NT2/D1 (cell line): ENCODE results near the gene SMIM29.
"Not testable (repeated sequence)": the region's sequence is repeated elsewhere in the genome, so short reads cannot be mapped to it uniquely, and the experiment has no call there.

Experiments
- DNase-seq: peaks from one replicate; pipeline ENCODE4 v3.0.0-alpha.2; 2011; ENCODE audit warnings: low read depth, low spot score
- H3K27me3 ChIP-seq: 2 replicates; pipeline ENCODE4 v1.6.0; 2011; ENCODE audit warnings: mild to moderate bottlenecking; ENCODE audit not compliant: insufficient read length, insufficient read depth
- H3K36me3 ChIP-seq: 2 replicates; pipeline ENCODE4 v1.6.1; 2011; ENCODE audit warnings: mild to moderate bottlenecking, low read length, mixed read lengths; ENCODE audit not compliant: insufficient read depth, insufficient read length
- H3K4me1 ChIP-seq: 2 replicates; pipeline ENCODE4 v1.5.1; 2011; ENCODE audit not compliant: insufficient read depth, insufficient read length
- H3K4me3 ChIP-seq: 2 replicates; pipeline ENCODE4 v1.5.1; 2011; ENCODE audit warnings: low read depth; ENCODE audit not compliant: insufficient read length
- H3K9ac ChIP-seq: 2 replicates; pipeline ENCODE4 v1.6.0; 2011; ENCODE audit warnings: low read depth; ENCODE audit not compliant: insufficient read length
- H3K9me3 ChIP-seq: 2 replicates; pipeline ENCODE4 v1.5.1; 2011; ENCODE audit warnings: mild to moderate bottlenecking, low read length; ENCODE audit not compliant: insufficient read depth
- SUZ12 ChIP-seq: IDR thresholded peaks from 2 replicates; pipeline ENCODE4 v1.6.1; 2011; ENCODE audit not compliant: insufficient read length, insufficient read depth; ENCODE audit errors: extremely low read depth
- YY1 ChIP-seq: IDR thresholded peaks from 2 replicates; pipeline ENCODE4 v1.6.1; 2011; ENCODE audit not compliant: insufficient read length, insufficient read depth
- ZNF274 ChIP-seq: IDR thresholded peaks from 2 replicates; pipeline ENCODE4 v1.6.1; 2011; ENCODE audit warnings: mild to moderate bottlenecking, low read depth, low read length

SMIM29 gene

GRCh38 chr6:34247481-34248197 is 1.2 kb downstream of the SMIM29 start:
- H3K27me3 ChIP-seq = no peaks in the 10 kb centered on the region
- no peak overlapping the region for H3K9ac ChIP-seq
- no peaks in the 10 kb centered on the region for H3K9me3 ChIP-seq
- H3K4me1 ChIP-seq = peaks cover 10% of the 10 kb centered on the region
- TF ChIP-seq YY1 (no peak), ZNF274 (no peak), SUZ12 (no peak)
- DNase-seq = no peak
- peaks cover 19% of the 10 kb centered on the region for H3K36me3 ChIP-seq
- peak overlapping the region; percentile 79 for H3K4me3 ChIP-seq

- Histone ChIP-seq H3K9ac (peak overlapping the region; percentile 5), H3K4me1 (peaks cover 10% of the 10 kb centered on the region), H3K27me3 (no peaks in the 10 kb centered on the region), H3K4me3 (no peak overlapping the region), H3K36me3 (peaks cover 28% of the 10 kb centered on the region), H3K9me3 (no peaks in the 10 kb centered on the region)
- DNase-seq = no peak
- TF ChIP-seq YY1 = no peak
- TF ChIP-seq SUZ12 = no peak
- no peak for TF ChIP-seq ZNF274
Observed at GRCh38 chr6:34246563-34247391, 2.0 kb downstream of the SMIM29 start.

GRCh38 chr6:34246249-34246562 is 2.6 kb downstream of the SMIM29 start:
- Histone ChIP-seq H3K4me1 (peaks cover 16% of the 10 kb centered on the region), H3K9ac (no peak overlapping the region), H3K4me3 (no peak overlapping the region), H3K9me3 (no peaks in the 10 kb centered on the region), H3K36me3 (peaks cover 34% of the 10 kb centered on the region), H3K27me3 (no peaks in the 10 kb centered on the region)
- no peak for TF ChIP-seq ZNF274
- no peak for TF ChIP-seq SUZ12
- no peak for TF ChIP-seq YY1
- DNase-seq = no peak

GRCh38 chr6:34245761-34246140 is 3.1 kb downstream of the SMIM29 start:
- not testable (repeated sequence) for H3K9ac ChIP-seq, H3K4me3 ChIP-seq, DNase-seq, H3K27me3 ChIP-seq, H3K9me3 ChIP-seq
- H3K4me1 ChIP-seq = peaks cover 17% of the 10 kb centered on the region
- peaks cover 38% of the 10 kb centered on the region for H3K36me3 ChIP-seq

- H3K9me3 ChIP-seq, H3K27me3 ChIP-seq, H3K9ac ChIP-seq, H3K4me3 ChIP-seq, DNase-seq: not testable (repeated sequence)
- H3K36me3 ChIP-seq = peaks cover 44% of the 10 kb centered on the region
- H3K4me1 ChIP-seq = peaks cover 20% of the 10 kb centered on the region
Observed at GRCh38 chr6:34245032-34245760, 3.6 kb downstream of the SMIM29 start.

DNA sequence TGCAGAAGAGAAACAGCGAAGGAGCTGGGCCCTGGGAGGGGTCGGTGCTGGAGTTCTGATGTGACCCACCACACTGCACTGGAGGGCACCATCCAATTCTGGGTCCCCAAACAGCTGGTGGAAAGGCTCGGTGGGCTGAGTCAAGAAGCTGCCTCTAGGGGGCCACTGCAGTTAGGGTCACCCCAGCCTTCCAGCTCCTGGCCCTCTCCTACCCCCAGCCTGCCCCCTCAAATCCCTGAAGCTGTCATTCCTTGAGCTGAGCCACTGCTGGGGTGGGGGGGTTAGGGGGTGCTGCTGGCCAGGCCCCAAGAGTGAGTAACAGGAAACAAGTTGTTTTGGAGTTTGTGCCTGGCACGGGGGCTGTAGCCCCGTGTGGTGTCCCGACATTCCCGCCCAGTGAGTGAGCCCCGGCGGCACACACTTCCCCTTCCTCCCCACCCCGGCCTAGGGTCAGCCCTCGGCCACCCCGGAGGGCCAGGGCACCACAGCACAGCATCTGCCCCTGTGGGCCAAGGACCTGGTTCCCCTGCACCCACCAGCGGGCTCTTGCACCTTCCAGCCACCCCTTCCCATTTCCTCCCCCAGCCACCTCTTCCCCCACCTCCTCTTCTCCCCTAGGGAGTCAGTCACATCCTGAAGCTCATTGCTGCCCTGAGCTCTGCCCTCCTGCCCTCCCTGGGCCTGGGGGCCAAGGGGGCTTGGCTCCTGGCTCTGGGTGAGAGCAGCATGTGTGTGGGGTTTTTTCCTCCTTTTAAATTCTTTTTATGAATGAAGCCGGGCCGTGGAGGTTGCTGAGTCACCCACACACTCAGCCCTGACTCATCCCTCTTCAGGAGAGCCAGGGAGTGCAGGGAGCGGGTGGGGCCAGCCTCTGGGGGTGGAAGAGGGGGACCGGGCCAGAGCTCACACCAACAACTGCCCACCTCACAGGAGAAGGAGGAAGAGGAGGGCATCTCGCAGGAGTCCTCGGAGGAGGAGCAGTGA is 4.6 kb downstream of the SMIM29 start:
- H3K9me3 ChIP-seq = no peaks in the 10 kb centered on the region
- DNase-seq = no peak
- no peak for TF ChIP-seq ZNF274
- TF ChIP-seq YY1 = no peak
- no peak overlapping the region for H3K4me3 ChIP-seq
- H3K36me3 ChIP-seq = peaks cover 53% of the 10 kb centered on the region
- H3K27me3 ChIP-seq = no peaks in the 10 kb centered on the region
- H3K9ac ChIP-seq = peak overlapping the region; percentile 32
- peaks cover 21% of the 10 kb centered on the region for H3K4me1 ChIP-seq
